CD8-positive, alpha-beta memory T cell (primary cell): ENCODE measurements around the gene TBX4. TPM values are rescaled to one million over a fixed set of nuclear protein-coding genes. Genes with fewer than 3 reads are reported as not detected.

ENCODE experiments used
- CTCF ChIA-PET: fragments of 350-600 bp; sonication (Branson Sonifier 250); formaldehyde crosslinking; loops from one replicate; lab custom pipeline; 2021; ENCODE audit warnings: antibody characterized with exemption; lab: Charles Lee
- POLR2A ChIA-PET: fragments of 350-600 bp; sonication (Branson Sonifier 250); formaldehyde crosslinking; loops from one replicate; lab custom pipeline; 2021; ENCODE audit warnings: antibody characterized with exemption; lab: Charles Lee
- DNase-seq, 5 donors: peaks; one replicate each; pipeline versions ENCODE4 v3.0.0 to v3.0.0-alpha.2; 2020 to 2022; ENCODE audit warnings: mixed read lengths in 1 of 5
- H3K27ac ChIP-seq: one replicate; pipeline ENCODE4 v1.7.0; 2013; ENCODE audit warnings: low read depth, mild to moderate bottlenecking, low read length, moderate library complexity
- H3K27me3 ChIP-seq: 2 replicates; pipeline ENCODE4 v1.7.0; 2013; ENCODE audit warnings: low read length, mild to moderate bottlenecking; ENCODE audit not compliant: insufficient read depth, poor library complexity, severe bottlenecking
- H3K36me3 ChIP-seq: 2 replicates; pipeline ENCODE4 v1.7.0; 2013; ENCODE audit warnings: mild to moderate bottlenecking, low read length, moderate library complexity; ENCODE audit not compliant: insufficient read depth
- H3K4me1 ChIP-seq: 2 replicates; pipeline ENCODE4 v1.7.0; 2013; ENCODE audit warnings: mild to moderate bottlenecking, low read length, moderate library complexity; ENCODE audit not compliant: insufficient read depth
- H3K4me3 ChIP-seq: 2 replicates; pipeline ENCODE4 v1.7.0; 2013; ENCODE audit warnings: mild to moderate bottlenecking, low read length
- H3K9me3 ChIP-seq: 2 replicates; pipeline ENCODE4 v1.7.0; 2013; ENCODE audit warnings: mild to moderate bottlenecking, low read length
- H3K27ac Mint-ChIP-seq, 8 donors: one replicate each; pipeline ENCODE4 v1.8.0; 2020 to 2021; ENCODE audit warnings: mixed read lengths in 8 of 8, mild to moderate bottlenecking in 6 of 8, inconsistent platforms in 3 of 8, moderate library complexity in 3 of 8
- H3K27me3 Mint-ChIP-seq, 2 donors: one replicate each; pipeline ENCODE4 v1.8.0; 2020 to 2021; ENCODE audit warnings: mixed read lengths in 2 of 2, mild to moderate bottlenecking in 1 of 2, moderate library complexity in 1 of 2
- H3K36me3 Mint-ChIP-seq, 3 donors: one replicate each; pipeline ENCODE4 v1.8.0; 2020 to 2021; ENCODE audit warnings: mixed read lengths in 3 of 3, inconsistent platforms in 1 of 3, mild to moderate bottlenecking in 1 of 3
- H3K4me1 Mint-ChIP-seq, 3 donors: one replicate each; pipeline ENCODE4 v1.8.0; 2020 to 2021; ENCODE audit warnings: mixed read lengths in 3 of 3, inconsistent platforms in 1 of 3, mild to moderate bottlenecking in 1 of 3
- H3K4me3 Mint-ChIP-seq, 7 donors: one replicate each; pipeline ENCODE4 v1.8.0; 2020 to 2021; ENCODE audit warnings: mixed read lengths in 7 of 7, mild to moderate bottlenecking in 6 of 7, moderate library complexity in 4 of 7, inconsistent platforms in 2 of 7
- H3K9me3 Mint-ChIP-seq, 5 donors: one replicate each; pipeline ENCODE4 v1.8.0; 2020 to 2022; ENCODE audit warnings: mixed read lengths in 5 of 5, mild to moderate bottlenecking in 3 of 5, moderate library complexity in 2 of 5, inconsistent platforms in 1 of 5
- polyA plus RNA-seq: library from polyadenylated mRNA; unstranded; fragments of 300-500 nt; fragmentation: Illumina TruSeq; gene quantifications from one replicate; pipeline ENCODE4 v1.2.3, GENCODE V29; 2021
- total RNA-seq, 2 experiments: library from RNA; stranded (reverse); gene quantifications; one replicate each; pipeline ENCODE4 v1.2.3, GENCODE V29; 2021

Gene TBX4
- total and polyA plus RNA-seq, 3 experiments from 2014 or later = not detected

DNA sequence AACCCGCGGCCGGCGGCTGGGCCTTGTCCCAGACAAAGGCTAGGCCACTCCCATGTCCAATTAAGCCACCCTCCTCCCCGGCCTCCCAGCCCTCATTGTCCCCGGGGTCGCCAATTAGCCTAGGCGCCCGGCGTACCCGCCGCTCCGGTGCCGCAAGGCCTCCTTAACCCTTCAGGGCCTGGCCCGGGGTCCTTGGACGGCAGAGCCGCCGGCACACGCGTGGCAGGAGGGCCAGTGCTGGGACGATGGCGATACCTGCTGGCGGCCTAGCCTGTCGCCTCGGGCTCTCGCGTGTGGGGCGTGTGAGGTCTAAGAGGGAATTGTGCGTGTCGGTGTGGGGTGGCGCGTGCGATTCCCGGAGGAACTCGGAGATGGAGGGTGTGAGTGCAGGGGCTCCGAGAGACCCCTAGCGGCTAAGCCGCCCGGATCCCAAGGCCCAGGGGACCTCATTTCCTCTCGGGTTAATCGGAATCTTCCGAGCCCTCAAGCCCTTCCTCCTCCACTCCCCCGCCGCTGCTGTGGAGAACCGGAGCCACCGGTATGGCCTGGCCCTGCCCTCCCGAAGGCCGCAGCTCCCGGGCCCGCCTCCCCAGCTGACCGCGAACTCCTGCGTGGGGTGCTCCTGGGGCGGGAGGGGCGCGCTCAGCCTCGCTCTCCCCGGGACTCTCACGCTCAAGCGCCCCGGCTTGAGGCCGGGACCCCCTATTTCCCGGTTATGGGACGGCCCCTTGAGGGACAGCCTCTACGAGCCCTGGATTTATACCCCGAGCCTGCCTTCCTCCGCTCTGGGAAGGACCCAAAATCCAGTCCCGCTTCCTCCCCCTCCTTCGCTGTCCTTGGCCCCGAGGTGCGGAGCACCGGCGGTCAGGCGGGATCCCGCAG, 40.7 kb upstream of the TBX4 start:
- H3K4me1 ChIP-seq = peaks cover 11% of the 10 kb centered on the region
- peak overlapping the region; percentile 61 for H3K4me3 ChIP-seq
- POLR2A ChIA-PET = interaction anchor here (1.2 kb wide), 1 partner anchor 10 kb away, joined by 6 read pairs; no protein-coding TSS in a partner anchor

DNA sequence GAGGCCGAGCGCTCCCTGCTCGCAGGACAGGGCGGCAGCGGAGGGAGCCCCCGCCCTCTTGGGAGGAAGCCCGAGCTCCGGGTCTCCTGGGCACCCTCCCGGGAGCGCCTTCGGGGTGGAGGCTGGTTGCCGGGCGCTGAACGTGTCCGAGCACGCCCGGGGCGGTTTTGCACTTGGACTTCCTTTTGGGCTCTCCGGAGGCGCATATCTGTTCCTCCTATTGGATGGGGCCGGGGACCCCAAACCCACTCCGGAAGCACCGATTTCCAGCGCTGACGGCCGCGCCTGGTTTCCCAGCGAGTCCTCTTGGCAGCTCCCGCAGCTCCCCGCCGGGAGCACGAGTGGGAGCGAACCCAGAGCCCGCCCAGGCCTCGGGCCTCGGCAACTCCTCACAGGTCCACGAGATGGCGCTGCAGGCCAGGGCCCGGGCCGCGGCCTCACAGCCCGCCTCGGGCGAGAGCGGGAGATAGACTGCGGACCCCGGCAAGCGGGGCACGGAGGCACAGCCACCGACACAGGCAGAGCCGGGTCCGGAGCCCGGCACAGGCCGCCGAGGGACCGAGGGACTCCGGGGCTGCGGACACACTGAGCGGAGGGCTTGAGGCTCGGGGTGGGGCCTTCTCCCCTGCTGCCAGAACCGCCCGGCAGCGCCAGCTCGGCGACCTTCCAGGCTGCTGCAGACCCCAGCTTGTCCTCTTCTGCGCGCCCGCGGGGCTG, 39.9 kb upstream of the TBX4 start:
- Mint-ChIP-seq H3K4me1 (peaks cover 20 to 47% (median 21%) of the 10 kb centered on the region in 3 donors), H3K36me3 (no peaks in the 10 kb centered on the region), H3K27ac (no peak overlapping the region), H3K27me3 (peaks cover 29 to 38% of the 10 kb centered on the region in 2 donors), H3K4me3 (peak overlapping the region; percentile 47 to 88 (median 67)), H3K9me3 (no peaks in the 10 kb centered on the region)
- Histone ChIP-seq H3K9me3 (no peaks in the 10 kb centered on the region), H3K4me1 (peaks cover 11% of the 10 kb centered on the region), H3K36me3 (no peaks in the 10 kb centered on the region), H3K27me3 (peaks cover 32% of the 10 kb centered on the region), H3K27ac (no peak overlapping the region), H3K4me3 (peak overlapping the region; percentile 61)
- ChIA-PET CTCF (interaction anchor here (0.6 to 2.3 kb wide), 17 partner anchors 9 to 726 kb away, joined by 3 to 9 read pairs (median 3); no protein-coding TSS in a partner anchor), POLR2A (interaction anchor here (0.9 to 1.2 kb wide), 2 partner anchors 11 to 654 kb away, joined by 3 to 6 read pairs; no protein-coding TSS in a partner anchor)
- peak; percentile 67 to 82 (median 75) for DNase-seq

More for the DNA sequence above, 40.7 kb upstream of the TBX4 start:
- CTCF ChIA-PET = interaction anchor here (0.6 to 2.3 kb wide), 14 partner anchors 9 to 726 kb away, joined by 3 to 9 read pairs (median 3); no protein-coding TSS in a partner anchor
- Histone ChIP-seq H3K36me3 (no peaks in the 10 kb centered on the region), H3K27ac (no peak overlapping the region), H3K9me3 (no peaks in the 10 kb centered on the region), H3K27me3 (peaks cover 39% of the 10 kb centered on the region)
- peak in 2 of 5 donors; percentile 24 to 43 for DNase-seq
- Mint-ChIP-seq H3K4me3 (peak overlapping the region; percentile 66 to 88 (median 81)), H3K27ac (no peak overlapping the region), H3K27me3 (peaks cover 36 to 43% of the 10 kb centered on the region in 2 donors), H3K36me3 (no peaks in the 10 kb centered on the region), H3K9me3 (no peaks in the 10 kb centered on the region), H3K4me1 (peaks cover 20 to 43% (median 21%) of the 10 kb centered on the region in 3 donors)

DNA sequence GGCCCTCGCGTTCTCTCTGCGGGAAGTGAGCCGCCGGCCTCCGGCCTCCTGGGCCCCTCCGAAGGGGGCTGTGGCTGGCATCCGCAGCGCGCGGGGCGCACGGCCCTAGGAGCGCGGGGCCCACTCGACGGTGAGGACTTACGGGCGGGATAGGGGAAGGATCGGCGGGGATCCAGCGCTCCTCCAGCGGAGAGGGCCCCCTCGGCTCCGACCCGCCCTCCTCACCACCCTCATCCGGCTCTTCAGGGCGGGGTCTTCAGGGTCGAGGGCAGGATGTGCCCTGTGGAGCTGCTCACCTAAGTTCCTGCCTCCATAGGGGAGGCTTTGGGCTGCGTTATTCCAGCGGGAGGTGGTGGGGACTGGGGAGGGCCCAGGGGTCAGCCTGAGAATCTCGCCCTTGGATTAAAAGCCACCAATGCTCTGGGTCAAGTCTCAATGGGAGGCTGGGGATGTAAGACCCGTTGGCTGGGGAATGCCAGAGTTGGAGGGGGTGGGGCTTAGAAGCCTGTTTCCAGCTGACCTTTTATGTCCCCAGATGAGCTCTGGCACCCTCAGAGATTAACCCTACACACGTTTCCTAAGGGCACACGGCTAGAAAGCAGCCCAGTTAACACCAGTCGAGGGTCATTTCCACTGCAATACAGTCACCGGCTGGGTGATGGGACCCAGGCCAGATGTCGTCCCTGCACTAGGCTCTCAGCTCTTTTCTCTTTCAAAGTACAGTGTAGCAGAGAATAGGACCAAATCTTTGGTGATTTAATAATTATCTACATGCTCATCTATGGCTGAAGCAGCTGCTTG, 39.2 kb upstream of the TBX4 start:
- no peak overlapping the region for H3K27ac ChIP-seq
- peaks cover 11% of the 10 kb centered on the region for H3K4me1 ChIP-seq
- DNase-seq = no peak
- Mint-ChIP-seq H3K9me3 (peaks cover 0 to under 1% (median 0%) of the 10 kb centered on the region in 5 donors), H3K4me1 (peaks cover 18 to 39% (median 20%) of the 10 kb centered on the region in 3 donors), H3K27me3 (peaks cover 21 to 30% of the 10 kb centered on the region in 2 donors), H3K4me3 (peak overlapping the region; percentile 69 to 87 (median 75)), H3K36me3 (no peaks in the 10 kb centered on the region), H3K27ac (no peak overlapping the region)
- peaks cover 25% of the 10 kb centered on the region for H3K27me3 ChIP-seq
- no peaks in the 10 kb centered on the region for H3K36me3 ChIP-seq
- ChIA-PET POLR2A (interaction anchor here (0.9 kb wide), 1 partner anchor 653 kb away, joined by 3 read pairs; no protein-coding TSS in a partner anchor), CTCF (interaction anchor here (0.6 to 2.3 kb wide), 10 partner anchors 8 to 727 kb away, joined by 3 to 9 read pairs (median 4); no protein-coding TSS in a partner anchor)
- H3K4me3 ChIP-seq = peak overlapping the region; percentile 61
- no peaks in the 10 kb centered on the region for H3K9me3 ChIP-seq

DNA sequence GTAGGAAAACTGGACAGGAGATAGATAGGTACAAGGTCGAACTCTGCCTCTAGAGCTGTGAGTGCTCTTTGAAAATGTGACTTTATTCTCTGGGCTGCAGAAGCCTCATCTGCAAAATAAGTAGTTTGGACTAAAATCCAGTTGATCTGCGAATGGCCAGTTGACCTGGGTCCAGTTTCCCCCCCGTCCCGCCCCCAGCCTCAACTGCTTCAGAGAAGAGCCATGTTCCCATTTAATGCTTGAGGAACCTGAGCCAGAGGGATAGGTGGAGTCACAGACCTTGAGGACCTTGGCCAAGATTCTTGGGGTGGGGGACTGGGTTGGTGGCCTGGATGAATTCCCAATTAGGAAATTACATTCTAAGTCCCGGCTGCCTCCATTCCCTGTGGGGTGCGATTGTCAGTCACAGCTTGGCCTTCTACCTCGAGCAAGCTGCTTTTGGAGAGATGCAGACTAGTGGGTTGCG, 38.5 kb upstream of the TBX4 start:
- Histone ChIP-seq H3K27me3 (peaks cover 19% of the 10 kb centered on the region), H3K36me3 (no peaks in the 10 kb centered on the region), H3K4me1 (peaks cover 10% of the 10 kb centered on the region), H3K4me3 (no peak overlapping the region), H3K27ac (no peak overlapping the region), H3K9me3 (no peaks in the 10 kb centered on the region)
- no peak for DNase-seq
- H3K27me3 Mint-ChIP-seq = peaks cover 17 to 27% of the 10 kb centered on the region in 2 donors
- ChIA-PET POLR2A (no interaction called here), CTCF (interaction anchor here (1.8 to 2.3 kb wide), 2 partner anchors 13 to 19 kb away, joined by 5 to 9 read pairs; no protein-coding TSS in a partner anchor)
- H3K9me3 Mint-ChIP-seq = peaks cover 0 to 1% (median 0%) of the 10 kb centered on the region in 5 donors
- H3K4me3 Mint-ChIP-seq = peak overlapping the region in 6 of 7 donors; percentile 69 to 76 (median 72)
- no peak overlapping the region for H3K27ac Mint-ChIP-seq
- no peaks in the 10 kb centered on the region for H3K36me3 Mint-ChIP-seq
- peaks cover 14 to 34% (median 17%) of the 10 kb centered on the region in 3 donors for H3K4me1 Mint-ChIP-seq

DNA sequence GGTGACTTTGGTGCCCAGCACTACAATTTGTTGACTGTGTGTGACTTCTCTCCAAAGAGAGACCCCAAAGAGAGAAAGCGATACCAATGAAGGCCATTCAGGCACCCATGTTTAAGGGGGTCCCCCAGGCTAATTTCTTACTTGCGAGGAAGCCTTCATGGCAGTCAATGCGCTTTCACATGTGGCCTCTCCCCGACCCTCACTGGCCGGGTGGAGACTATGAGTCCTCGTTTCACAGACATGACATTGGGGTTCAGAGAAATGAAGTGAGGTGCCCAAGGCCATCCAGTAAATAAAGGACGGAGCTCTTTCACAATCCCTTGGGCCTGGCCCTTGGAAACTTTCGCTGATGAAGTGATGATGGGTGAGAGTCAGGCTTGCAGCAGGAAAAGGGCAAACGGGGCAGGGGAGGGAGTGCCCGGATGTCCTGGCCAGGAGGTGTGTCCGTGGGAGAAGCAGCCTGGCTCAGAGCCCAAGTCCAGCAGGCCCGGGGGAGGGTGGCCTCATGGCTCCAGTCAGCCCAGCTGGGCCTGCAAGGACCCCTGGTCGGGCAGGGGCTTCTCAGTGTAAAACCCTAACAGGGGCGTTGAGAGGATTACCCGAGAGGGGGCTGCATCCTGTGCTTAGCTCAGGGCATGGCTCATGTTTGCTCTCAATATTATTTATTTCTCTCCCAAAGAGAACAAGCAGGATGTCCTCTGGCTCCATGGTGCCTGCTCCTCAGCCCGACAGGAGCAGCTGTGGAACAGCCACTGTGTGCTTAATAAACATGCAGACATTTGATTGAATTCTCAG, 37.9 kb upstream of the TBX4 start:
- Mint-ChIP-seq H3K27ac (no peak overlapping the region), H3K9me3 (peaks cover 0 to 1% (median 0%) of the 10 kb centered on the region in 5 donors), H3K4me3 (peak overlapping the region in 1 of 7 donors; percentile 75), H3K27me3 (peaks cover 16 to 26% of the 10 kb centered on the region in 2 donors), H3K36me3 (no peaks in the 10 kb centered on the region), H3K4me1 (peaks cover 12 to 28% (median 12%) of the 10 kb centered on the region in 3 donors)
- POLR2A ChIA-PET = no interaction called here
- Histone ChIP-seq H3K4me3 (no peak overlapping the region), H3K27me3 (peaks cover 17% of the 10 kb centered on the region), H3K36me3 (no peaks in the 10 kb centered on the region), H3K27ac (no peak overlapping the region), H3K4me1 (peaks cover 5% of the 10 kb centered on the region), H3K9me3 (no peaks in the 10 kb centered on the region)
- CTCF ChIA-PET = interaction anchor here (1.5 kb wide), 1 partner anchor 20 kb away, joined by 3 read pairs; no protein-coding TSS in a partner anchor
- DNase-seq = no peak

DNA sequence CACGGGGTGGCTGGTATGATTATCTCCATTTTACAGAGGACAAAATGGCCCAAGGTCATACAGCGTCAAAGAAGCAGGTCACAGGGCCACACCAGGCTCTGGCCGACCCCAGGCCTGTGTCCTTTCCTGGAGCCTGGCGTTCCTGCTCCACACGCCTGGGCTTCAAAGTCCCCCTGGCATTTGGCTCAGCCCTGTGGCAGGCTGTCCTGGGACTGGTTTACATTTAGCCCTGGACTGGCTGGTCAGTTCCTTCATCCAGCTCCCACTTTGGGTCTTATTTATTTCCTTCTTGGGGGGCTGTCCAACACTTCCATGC, 37.3 kb upstream of the TBX4 start:
- Histone ChIP-seq H3K27ac (no peak overlapping the region), H3K36me3 (no peaks in the 10 kb centered on the region), H3K4me1 (peaks cover 5% of the 10 kb centered on the region), H3K4me3 (no peak overlapping the region), H3K27me3 (peaks cover 15% of the 10 kb centered on the region), H3K9me3 (no peaks in the 10 kb centered on the region)
- POLR2A ChIA-PET = no interaction called here
- Mint-ChIP-seq H3K27me3 (peaks cover 15 to 28% of the 10 kb centered on the region in 2 donors), H3K27ac (no peak overlapping the region), H3K36me3 (no peaks in the 10 kb centered on the region), H3K4me3 (peak overlapping the region in 1 of 7 donors; percentile 65), H3K4me1 (peaks cover 8 to 24% (median 11%) of the 10 kb centered on the region in 3 donors), H3K9me3 (peaks cover 0 to 1% (median 0%) of the 10 kb centered on the region in 5 donors)
- no peak for DNase-seq
- CTCF ChIA-PET = interaction anchor here (1.5 kb wide), 1 partner anchor 20 kb away, joined by 3 read pairs; no protein-coding TSS in a partner anchor
